Measurements from ENCODE around the gene SLC4A2. TPM values are rescaled to one million over a fixed set of nuclear protein-coding genes. Genes with fewer than 3 reads are reported as not detected.
A peak's percentile ranks its signal among the peaks of the same experiment; 100 is the strongest.
"Not testable (repeated sequence)": the region's sequence is repeated elsewhere in the genome, so short reads cannot be mapped to it uniquely, and the experiment has no call there.

The SLC4A2 gene
- total RNA-seq, 1 experiment from 2014 or later, result 249 TPM

- H3K4me1 ChIP-seq, result peaks cover 48% of the 10 kb centered on the region
- no peak overlapping the region for H3K4me3 Mint-ChIP-seq (ENCODE audit: unreplicated experiment)
- BruUV-seq (replicated peaks), result no TSS peak
- TF ChIP-seq, protein P1, sequence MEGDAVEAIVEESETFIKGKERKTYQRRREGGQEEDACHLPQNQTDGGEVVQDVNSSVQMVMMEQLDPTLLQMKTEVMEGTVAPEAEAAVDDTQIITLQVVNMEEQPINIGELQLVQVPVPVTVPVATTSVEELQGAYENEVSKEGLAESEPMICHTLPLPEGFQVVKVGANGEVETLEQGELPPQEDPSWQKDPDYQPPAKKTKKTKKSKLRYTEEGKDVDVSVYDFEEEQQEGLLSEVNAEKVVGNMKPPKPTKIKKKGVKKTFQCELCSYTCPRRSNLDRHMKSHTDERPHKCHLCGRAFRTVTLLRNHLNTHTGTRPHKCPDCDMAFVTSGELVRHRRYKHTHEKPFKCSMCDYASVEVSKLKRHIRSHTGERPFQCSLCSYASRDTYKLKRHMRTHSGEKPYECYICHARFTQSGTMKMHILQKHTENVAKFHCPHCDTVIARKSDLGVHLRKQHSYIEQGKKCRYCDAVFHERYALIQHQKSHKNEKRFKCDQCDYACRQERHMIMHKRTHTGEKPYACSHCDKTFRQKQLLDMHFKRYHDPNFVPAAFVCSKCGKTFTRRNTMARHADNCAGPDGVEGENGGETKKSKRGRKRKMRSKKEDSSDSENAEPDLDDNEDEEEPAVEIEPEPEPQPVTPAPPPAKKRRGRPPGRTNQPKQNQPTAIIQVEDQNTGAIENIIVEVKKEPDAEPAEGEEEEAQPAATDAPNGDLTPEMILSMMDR (IDR thresholded peaks at IDR 0.05; ENCODE audit: insufficient read depth in 1 of 2, low read depth in 1 of 2, low read length in 1 of 2, severe bottlenecking in 1 of 2, unreplicated experiment in 1 of 2), result no peak
- intact Hi-C loops (cut with micrococcal nuclease; ENCODE audit: unreplicated experiment), result no loop called here
- no peak overlapping the region for H3K4me3 ChIP-seq (ENCODE audit: low read depth, low read length)
- CTCF ChIA-PET, result no interaction called here
- POLR2A ChIA-PET, result no interaction called here
- H3K27me3 Mint-ChIP-seq (ENCODE audit: insufficient read depth, unreplicated experiment), result peaks cover 6% of the 10 kb centered on the region
- no peaks in the 10 kb centered on the region for H3K27me3 ChIP-seq (replicated peaks; ENCODE audit: control insufficient read depth, insufficient read depth, low read length)
- peaks cover 39% of the 10 kb centered on the region for H3K4me1 Mint-ChIP-seq (ENCODE audit: low read depth, unreplicated experiment)
- no peak for DNase-seq
- no peak overlapping the region for H3K27ac Mint-ChIP-seq (ENCODE audit: unreplicated experiment)
- no peaks in the 10 kb centered on the region for H3K9me3 ChIP-seq
- H3K9me3 Mint-ChIP-seq (ENCODE audit: unreplicated experiment), result no peaks in the 10 kb centered on the region
- no peaks in the 10 kb centered on the region for H3K36me3 ChIP-seq (ENCODE audit: control insufficient read depth, insufficient read depth, low read length)
- peaks cover 7% of the 10 kb centered on the region for H3K36me3 Mint-ChIP-seq (ENCODE audit: insufficient read depth, unreplicated experiment)
These were observed 36.2 kb upstream of the SLC4A2 start for GRCh38 chr7:151023232-151023631.

DNA sequence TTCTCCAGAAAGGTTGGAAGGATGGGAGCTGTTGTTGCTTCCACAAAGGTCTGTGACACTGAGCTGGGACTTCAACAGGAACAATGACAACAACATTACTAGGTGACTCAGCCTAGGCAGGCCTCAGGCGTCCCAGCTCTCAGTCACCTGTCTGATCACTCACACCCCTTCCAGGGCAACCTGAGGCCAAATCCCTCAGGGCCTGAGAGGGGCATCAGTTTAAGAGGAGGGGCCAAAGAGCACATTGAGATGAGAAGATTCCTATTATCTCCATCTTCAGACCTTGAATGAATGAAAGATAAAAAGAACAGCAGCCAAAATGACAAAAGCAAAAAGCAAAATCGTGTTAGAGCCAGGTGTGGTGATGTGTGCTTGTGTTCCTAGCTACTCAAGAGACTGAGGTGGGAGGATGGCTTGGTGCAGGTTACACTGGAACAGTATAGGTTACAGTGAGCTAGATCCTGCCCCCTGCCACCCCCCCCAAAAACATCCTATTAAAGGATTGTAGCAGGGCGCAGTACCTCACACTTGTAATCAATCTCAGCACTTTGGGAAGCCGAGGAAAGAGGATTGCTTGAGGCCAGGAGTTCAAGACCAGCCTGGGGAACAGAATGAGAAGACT, 34.8 kb upstream of the SLC4A2 start, which contains the start of gene ATG9B:
TSS of gene ATG9B (minus strand) at position 60 of the 622 bp plus-strand sequence. CDS start 71 bp downstream, outside the sequence.
- DNase-seq, result peak in 1 of 2 experiments; percentile 64
- Histone ChIP-seq H3K9me3 (no peaks in the 10 kb centered on the region), H3K27me3 (replicated peaks; ENCODE audit: control insufficient read depth, insufficient read depth, low read length) (no peaks in the 10 kb centered on the region), H3K36me3 (ENCODE audit: control insufficient read depth, insufficient read depth, low read length) (no peaks in the 10 kb centered on the region), H3K4me1 (peaks cover 43% of the 10 kb centered on the region), H3K4me3 (ENCODE audit: low read depth, low read length) (no peak within 1 kb of the TSS)
- Mint-ChIP-seq H3K27ac (ENCODE audit: unreplicated experiment) (peak within 1 kb of the TSS; percentile 99), H3K36me3 (ENCODE audit: insufficient read depth, unreplicated experiment) (peaks cover 15% of the 10 kb centered on the region), H3K4me3 (ENCODE audit: unreplicated experiment) (no peak within 1 kb of the TSS), H3K9me3 (ENCODE audit: unreplicated experiment) (no peaks in the 10 kb centered on the region), H3K4me1 (ENCODE audit: low read depth, unreplicated experiment) (peaks cover 47% of the 10 kb centered on the region), H3K27me3 (ENCODE audit: insufficient read depth, unreplicated experiment) (peaks cover 2% of the 10 kb centered on the region)
- intact Hi-C loops (cut with micrococcal nuclease; ENCODE audit: unreplicated experiment), result no loop called here
- BruUV-seq (replicated peaks), result no TSS peak
- POLR2A ChIA-PET, result interaction anchor here (0.6 kb wide), 1 partner anchor 300 kb away, joined by 10 read pairs; no protein-coding TSS in a partner anchor
- CTCF ChIA-PET, result interaction anchor here (0.7 kb wide), 1 partner anchor 22 kb away, joined by 6 read pairs; no protein-coding TSS in a partner anchor
- TF ChIP-seq, protein P1 (IDR thresholded peaks at IDR 0.05; ENCODE audit: insufficient read depth in 1 of 2, low read depth in 1 of 2, low read length in 1 of 2, severe bottlenecking in 1 of 2, unreplicated experiment in 1 of 2), result no peak

- Histone ChIP-seq H3K27me3 (replicated peaks; ENCODE audit: control insufficient read depth, insufficient read depth, low read length) (no peaks in the 10 kb centered on the region), H3K9me3 (no peaks in the 10 kb centered on the region), H3K36me3 (ENCODE audit: control insufficient read depth, insufficient read depth, low read length) (no peaks in the 10 kb centered on the region), H3K4me3 (ENCODE audit: low read depth, low read length) (no peak overlapping the region), H3K4me1 (peaks cover 30% of the 10 kb centered on the region)
- peaks cover 15% of the 10 kb centered on the region for H3K36me3 Mint-ChIP-seq (ENCODE audit: insufficient read depth, unreplicated experiment)
- peaks cover 37% of the 10 kb centered on the region for H3K4me1 Mint-ChIP-seq (ENCODE audit: low read depth, unreplicated experiment)
- ChIA-PET CTCF (no interaction called here), POLR2A (interaction anchor here (1.0 kb wide), 1 partner anchor 55 kb away, joined by 3 read pairs; the partner anchor contains the start of gene FASTK)
- intact Hi-C loops (cut with micrococcal nuclease; ENCODE audit: unreplicated experiment), result no loop called here
- H3K27ac Mint-ChIP-seq (ENCODE audit: unreplicated experiment), result peak overlapping the region; percentile 99
- DNase-seq, result no peak
- TF ChIP-seq, protein P1 (IDR thresholded peaks at IDR 0.05; ENCODE audit: insufficient read depth in 1 of 2, low read depth in 1 of 2, low read length in 1 of 2, severe bottlenecking in 1 of 2, unreplicated experiment in 1 of 2), result no peak
- no TSS peak for BruUV-seq (replicated peaks)
- no peaks in the 10 kb centered on the region for H3K9me3 Mint-ChIP-seq (ENCODE audit: unreplicated experiment)
- H3K27me3 Mint-ChIP-seq (ENCODE audit: insufficient read depth, unreplicated experiment), result peaks cover 2% of the 10 kb centered on the region
- peak overlapping the region; percentile 87 for H3K4me3 Mint-ChIP-seq (ENCODE audit: unreplicated experiment)
These were observed 33.3 kb upstream of the SLC4A2 start for GRCh38 chr7:151025924-151026671.

- DNase-seq, result peak; percentile 52 to 81
- H3K9me3 ChIP-seq; intact Hi-C loops (cut with micrococcal nuclease; ENCODE audit: unreplicated experiment); H3K9me3 Mint-ChIP-seq (ENCODE audit: unreplicated experiment); H3K27me3 Mint-ChIP-seq (ENCODE audit: insufficient read depth, unreplicated experiment); BruUV-seq (replicated peaks); H3K36me3 ChIP-seq (ENCODE audit: control insufficient read depth, insufficient read depth, low read length); H3K27me3 ChIP-seq (replicated peaks; ENCODE audit: control insufficient read depth, insufficient read depth, low read length): not testable (repeated sequence)
- POLR2A ChIA-PET, result interaction anchor here (0.6 to 1.9 kb wide), 5 partner anchors 8 to 200 kb away, joined by 4 to 20 read pairs (median 5); partner anchors contain the start of genes ABCF2 and FASTK
- Mint-ChIP-seq H3K4me1 (ENCODE audit: low read depth, unreplicated experiment) (peaks cover 35% of the 10 kb centered on the region), H3K36me3 (ENCODE audit: insufficient read depth, unreplicated experiment) (peaks cover 15% of the 10 kb centered on the region), H3K27ac (ENCODE audit: unreplicated experiment) (peak overlapping the region; percentile 99), H3K4me3 (ENCODE audit: unreplicated experiment) (peak overlapping the region; percentile 87)
- H3K4me1 ChIP-seq, result peaks cover 30% of the 10 kb centered on the region
- CTCF ChIA-PET, result interaction anchor here (1.1 to 2.0 kb wide), 5 partner anchors 8 to 84 kb away, joined by 4 to 54 read pairs (median 11); no protein-coding TSS in a partner anchor
- H3K4me3 ChIP-seq (ENCODE audit: low read depth, low read length), result peak overlapping the region; percentile 44
These were observed 32.3 kb upstream of the SLC4A2 start for GRCh38 chr7:151026771-151027727.

Data from Caco-2 (cell line).